GM19455 (cell line): ENCODE results near the gene CAV1.
"Not testable (repeated sequence)": the region's sequence is repeated elsewhere in the genome, so short reads cannot be mapped to it uniquely, and the experiment has no call there.

Experiments
- ATAC-seq: cut with Tn5 transposase; IDR thresholded peaks from one replicate; pipeline ENCODE4 v1.9.1; 2021; ENCODE audit not compliant: unreplicated experiment

Gene CAV1

DNA sequence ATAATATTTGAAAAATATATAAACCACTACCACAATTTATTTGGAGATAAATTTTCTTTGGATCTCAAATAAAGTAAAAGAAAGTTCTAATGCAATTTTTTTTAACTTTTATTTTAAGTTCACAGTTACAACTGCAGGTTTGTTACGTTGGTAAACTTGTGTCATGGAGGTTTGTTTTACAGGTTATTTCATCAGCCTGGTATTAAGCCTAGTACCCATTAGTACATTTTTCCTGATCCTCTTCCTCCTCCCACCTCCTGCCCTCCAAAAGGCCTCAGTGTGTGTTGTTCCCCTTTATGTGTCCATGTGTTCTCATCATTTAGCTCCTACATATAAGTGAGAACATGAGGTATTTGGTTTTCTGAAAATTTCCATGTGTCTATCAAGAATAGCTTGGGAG lies 54.5 kb downstream of the CAV1 start:
- no peak for ATAC-seq

- no peak for ATAC-seq
Observed at GRCh38 chr7:116579835-116580234, 55.0 kb downstream of the CAV1 start.

DNA sequence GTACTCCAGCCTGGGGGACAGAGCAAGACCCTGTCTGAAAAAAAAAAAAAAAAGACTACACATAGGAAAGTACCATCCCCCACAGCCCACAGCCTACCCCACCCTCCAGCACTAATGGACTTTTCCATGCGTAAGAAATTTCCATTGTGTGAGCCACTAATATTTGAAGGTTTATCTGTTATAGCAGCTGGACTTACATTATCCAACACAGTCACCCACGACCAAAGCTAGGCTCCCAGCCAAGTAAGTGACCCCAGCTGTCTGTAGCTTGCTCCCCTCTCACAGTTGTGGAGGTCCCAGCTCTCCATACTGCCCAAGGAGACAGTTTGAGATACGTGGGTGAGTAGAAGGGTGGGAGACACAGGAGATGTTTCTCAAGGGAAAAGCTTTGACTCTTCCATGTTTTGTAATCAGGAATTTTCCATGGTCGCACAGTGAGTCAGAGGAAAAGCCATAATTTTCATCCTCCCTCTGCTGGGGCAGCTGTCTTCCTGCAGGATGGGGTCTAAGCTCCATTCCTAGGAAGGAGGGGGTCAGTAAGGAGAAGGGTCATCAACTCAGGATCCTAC lies 57.4 kb downstream of the CAV1 start:
- ATAC-seq = no peak

DNA sequence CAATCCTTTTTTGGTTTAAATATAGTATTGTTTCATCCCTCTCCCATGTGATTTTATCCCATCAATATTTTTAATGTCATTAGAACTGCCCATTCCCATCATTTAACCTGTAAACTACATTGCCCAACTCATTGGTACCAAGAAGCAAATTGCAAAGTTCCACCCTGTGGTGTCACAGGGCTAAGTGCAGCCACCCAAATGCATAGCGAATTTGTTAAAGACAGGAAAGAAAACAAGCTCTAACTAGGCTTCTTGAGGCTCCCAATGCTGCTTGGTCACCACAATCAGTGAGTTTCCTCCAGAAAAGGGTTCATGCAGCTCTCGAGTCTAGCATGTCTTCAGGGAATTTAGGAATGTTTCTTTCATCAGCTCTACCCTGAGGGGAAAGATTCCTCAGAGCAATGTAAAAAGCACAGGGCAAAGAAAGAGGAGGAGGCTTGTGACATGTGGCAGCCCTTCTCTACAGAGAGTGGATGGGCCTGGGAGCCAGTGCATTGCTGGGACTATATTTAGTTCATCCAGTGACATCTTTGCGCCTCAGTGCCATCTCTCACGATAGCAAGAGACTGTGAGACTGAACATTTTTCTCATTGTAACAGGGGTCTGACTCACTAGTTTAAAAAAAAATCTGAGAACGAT lies 58.1 kb downstream of the CAV1 start:
- ATAC-seq = peak; percentile 48

- ATAC-seq = peak; percentile 94
Observed at GRCh38 chr7:116583653-116584052, 58.8 kb downstream of the CAV1 start.

DNA sequence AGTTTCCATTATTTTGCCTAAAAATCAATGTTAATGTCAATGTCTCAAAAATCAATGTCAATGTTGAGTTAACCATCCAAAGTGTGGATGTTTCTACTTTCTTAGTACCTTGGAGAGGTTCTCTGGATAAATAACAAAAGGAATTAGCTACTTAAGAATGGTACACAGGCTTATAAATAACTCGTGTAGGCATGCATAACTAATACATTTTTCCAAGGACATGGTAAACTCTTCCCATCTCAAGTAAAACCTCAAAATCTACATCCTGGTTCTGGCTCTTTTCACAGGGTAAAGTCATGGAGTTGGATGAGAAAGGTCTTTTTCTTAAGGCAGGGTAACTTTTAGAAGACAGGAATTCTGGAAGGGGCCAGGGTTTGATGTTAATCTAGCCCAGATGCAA lies 59.9 kb downstream of the CAV1 start:
- no peak for ATAC-seq

- ATAC-seq = no peak
Observed at GRCh38 chr7:116585392-116585791, 60.6 kb downstream of the CAV1 start.

DNA sequence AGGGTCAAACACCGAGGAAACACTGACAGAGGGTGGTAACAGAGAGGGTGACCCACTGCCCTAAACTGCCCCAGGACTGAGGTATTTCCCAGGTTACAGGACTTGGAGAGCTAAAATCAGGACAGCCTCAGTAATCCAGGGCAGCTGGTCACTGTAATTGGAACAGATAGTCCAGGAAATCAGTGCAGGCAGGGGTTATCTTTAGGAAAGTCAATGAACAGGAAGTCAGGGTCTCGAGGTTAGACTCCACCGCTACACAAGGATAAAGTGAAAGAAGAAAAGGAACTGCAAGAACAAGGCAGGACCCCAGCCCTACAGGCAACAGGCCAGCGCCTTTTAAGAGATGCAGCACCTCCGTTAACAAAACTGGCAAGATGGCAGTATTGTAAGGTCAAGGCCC lies 61.1 kb downstream of the CAV1 start:
- no peak for ATAC-seq

- not testable (repeated sequence) for ATAC-seq
Observed at GRCh38 chr7:116587200-116587599, 62.4 kb downstream of the CAV1 start.

- ATAC-seq = peak; percentile 47
Observed at GRCh38 chr7:116588225-116588624, 63.4 kb downstream of the CAV1 start.

DNA sequence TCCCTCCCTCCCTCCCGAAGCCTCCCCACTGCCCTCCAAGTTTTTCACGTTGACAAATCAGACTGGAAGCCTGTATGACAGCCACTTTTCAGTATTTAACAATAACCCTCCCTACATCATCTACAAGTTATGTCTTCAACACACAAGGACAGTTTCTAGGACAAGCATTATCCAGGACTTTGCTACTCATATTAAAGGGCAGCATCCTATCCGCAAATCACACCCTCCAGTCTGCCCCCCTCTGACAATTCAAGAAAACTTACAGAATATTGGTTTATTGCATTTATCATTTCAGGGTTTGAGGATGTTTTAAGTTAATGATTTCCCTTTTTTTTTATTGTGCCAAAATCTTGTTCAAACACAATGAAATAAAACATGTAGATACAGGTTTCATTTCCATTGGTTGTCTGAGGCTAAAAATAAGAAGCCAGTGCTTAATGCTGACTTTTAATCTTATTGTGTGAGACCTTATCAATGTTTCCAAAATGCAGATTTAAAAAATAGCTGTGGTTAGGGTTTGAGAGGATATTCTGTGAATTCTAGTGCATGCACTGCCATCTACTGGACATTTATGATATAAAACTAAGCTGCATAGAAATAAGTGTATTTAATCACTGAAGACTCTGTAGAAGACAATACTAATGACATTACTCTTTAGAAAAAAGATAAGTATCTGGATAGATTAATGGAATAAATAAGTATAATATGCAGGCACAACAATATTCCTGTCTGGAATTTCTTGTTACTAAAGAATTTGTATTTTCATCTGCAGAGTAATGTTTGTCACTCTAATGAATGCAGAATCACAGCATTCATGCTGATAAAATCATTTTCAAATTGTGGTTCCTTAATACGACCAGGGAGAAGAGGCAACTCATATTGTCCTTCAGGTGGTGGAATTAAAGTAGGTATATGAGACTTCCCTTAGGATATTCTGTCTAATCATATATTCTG lies 64.1 kb downstream of the CAV1 start:
- ATAC-seq = no peak

DNA sequence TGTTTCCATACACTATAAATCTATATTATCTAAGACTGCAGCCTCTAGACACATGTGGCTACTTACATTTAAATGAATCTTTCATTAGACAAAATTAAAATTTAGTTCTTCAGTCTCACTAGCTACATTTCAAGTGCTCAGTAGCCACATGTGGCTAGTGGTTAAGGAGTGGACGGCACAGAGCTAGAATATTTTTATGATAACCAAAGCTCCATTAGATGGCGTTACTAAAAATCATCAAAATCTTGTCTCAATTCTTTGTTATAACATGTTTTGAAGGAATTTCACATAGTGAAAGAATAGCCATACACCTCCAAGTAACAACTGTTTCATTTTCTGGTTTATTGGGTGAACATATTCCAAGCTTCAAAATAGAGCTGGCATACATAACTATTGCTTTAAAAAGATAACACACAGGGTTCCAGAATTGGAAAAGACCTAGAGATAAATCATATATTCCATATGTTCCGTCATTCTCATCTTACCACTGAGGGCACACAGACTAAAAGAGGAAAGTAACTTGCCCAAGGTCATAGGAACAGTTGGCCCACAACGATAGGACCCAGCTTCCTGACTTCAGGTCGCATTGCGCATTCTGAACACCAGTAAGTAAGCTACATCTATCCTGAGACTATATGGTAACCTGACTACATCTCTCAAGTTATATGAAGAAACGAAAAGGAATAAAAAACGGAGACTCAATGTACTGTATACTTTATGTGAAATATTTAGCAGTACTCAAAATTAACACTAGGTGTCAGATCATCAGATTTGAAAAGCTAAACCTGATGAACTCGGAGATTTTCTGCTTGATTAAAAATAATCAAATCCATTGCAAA lies 66.6 kb downstream of the CAV1 start:
- ATAC-seq = no peak

- no peak for ATAC-seq
Observed at GRCh38 chr7:116592041-116592355, 67.2 kb downstream of the CAV1 start.

DNA sequence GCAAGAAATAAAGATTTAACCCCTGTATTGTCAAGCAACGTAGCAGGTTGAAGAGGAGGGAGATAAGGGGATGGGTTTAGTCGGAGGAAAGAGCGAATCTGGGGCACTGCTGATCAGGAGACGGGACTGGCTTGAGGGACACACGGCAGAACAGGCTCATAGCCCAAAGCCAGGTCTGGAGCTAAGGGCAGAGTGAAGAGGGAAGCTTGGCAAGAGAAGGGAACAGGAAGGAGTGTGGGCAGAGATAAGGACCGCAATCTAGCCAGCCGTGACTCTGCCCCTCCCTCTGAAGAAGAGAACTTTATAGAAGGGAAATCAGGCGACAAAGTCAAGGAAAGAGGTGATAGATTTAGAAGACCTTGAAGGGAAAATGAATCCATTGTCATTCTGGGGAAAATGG lies 67.6 kb downstream of the CAV1 start:
- ATAC-seq = no peak

- no peak for ATAC-seq
Observed at GRCh38 chr7:116593359-116594075, 68.7 kb downstream of the CAV1 start.

GRCh38 chr7:116595063-116595462 lies 70.2 kb downstream of the CAV1 start:
- ATAC-seq = no peak

DNA sequence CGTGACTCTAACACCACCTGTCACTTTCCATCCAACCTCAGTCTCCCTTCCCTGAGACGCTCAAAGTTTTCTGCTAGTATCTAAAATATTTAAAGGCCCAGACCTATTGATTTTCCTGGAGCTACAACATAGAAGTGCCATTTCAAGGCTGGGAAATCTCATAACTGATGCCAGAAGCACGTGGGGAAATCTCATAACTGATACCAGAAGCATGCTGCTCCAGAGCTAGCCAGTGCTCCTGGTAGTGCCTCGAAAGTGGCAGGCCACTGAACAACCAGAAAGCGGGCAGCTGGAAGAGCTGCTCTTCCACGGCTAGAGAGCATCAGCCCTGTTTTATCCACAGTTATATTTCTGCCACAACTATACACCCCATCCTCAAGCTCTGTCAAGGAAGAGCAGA lies 72.5 kb downstream of the CAV1 start:
- ATAC-seq = no peak

DNA sequence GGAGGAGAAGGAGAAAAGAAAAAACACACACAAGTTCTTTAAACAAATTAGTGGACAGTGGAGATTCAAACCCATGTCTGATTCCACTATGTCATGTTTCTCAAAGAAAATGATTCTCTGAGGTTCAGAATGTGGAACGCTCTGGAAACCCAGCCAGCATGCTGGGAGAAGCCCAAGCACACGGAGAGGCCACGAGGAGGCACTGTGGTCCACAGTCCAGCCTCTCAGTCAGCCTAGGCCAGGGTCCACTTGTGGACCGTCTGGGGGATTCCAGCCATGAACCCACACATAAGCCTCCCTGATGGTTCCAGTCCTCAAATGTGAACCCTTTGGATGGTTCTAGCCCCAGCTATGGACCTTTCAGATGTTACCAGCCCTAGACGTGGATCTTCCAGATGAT lies 73.4 kb downstream of the CAV1 start:
- no peak for ATAC-seq

- no peak for ATAC-seq
Observed at GRCh38 chr7:116598861-116599260, 74.0 kb downstream of the CAV1 start.

DNA sequence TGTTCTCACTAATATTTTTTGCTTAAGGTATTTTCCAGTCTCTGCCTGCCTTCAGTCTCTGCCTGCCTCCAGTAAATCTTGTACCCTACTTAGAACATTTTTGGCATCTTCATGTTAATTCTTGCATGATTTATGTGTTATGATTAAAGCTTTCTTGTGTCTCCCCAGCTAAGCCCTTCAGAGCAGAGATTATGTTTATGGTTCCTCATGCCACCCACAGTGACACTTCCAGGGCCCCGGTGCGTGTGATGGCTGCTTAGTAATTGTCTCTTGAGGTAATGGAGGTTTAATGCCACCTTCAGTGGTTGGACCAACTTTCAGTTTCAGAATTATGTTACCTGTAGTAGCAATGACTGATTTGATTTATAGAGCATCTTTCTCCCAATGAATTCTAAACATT lies 76.6 kb downstream of the CAV1 start:
- no peak for ATAC-seq

GRCh38 chr7:116607299-116607698 lies 82.5 kb downstream of the CAV1 start:
- ATAC-seq = no peak
